OCI-LY1 (cell line): ENCODE data around the gene KLC1.

Source experiments
- H2AFZ ChIP-seq: fragments of 200-600 bp; sonication (generic), shearing (Covaris generic); 2 replicates; pipeline ENCODE4 v1.6.0; 2014; ENCODE audit warnings: antibody characterized with exemption, mild to moderate bottlenecking, low read length
- H3F3A ChIP-seq: fragments of 200-600 bp; sonication (generic), shearing (Covaris generic); 2 replicates; pipeline ENCODE4 v1.6.0; 2014; ENCODE audit warnings: mild to moderate bottlenecking, antibody characterized with exemption, low read length, moderate library complexity; ENCODE audit not compliant: insufficient read depth
- H3K27ac ChIP-seq: fragments of 200-600 bp; sonication (generic); 2 replicates; pipeline ENCODE4 v1.5.1; 2014; ENCODE audit warnings: low read length, mixed run types, mild to moderate bottlenecking, low read depth; ENCODE audit not compliant: poor library complexity, severe bottlenecking
- H3K27me3 ChIP-seq: fragments of 200-600 bp; sonication (generic); 2 replicates; pipeline ENCODE4 v1.6.0; 2014; ENCODE audit warnings: antibody characterized with exemption, mild to moderate bottlenecking, low read length, moderate library complexity; ENCODE audit not compliant: insufficient read depth
- H3K36me3 ChIP-seq: fragments of 200-600 bp; sonication (generic); 2 replicates; pipeline ENCODE4 v1.6.1; 2014; ENCODE audit warnings: mild to moderate bottlenecking, antibody characterized with exemption, low read length, moderate library complexity, mixed read lengths; ENCODE audit not compliant: insufficient read depth
- H3K4me1 ChIP-seq: fragments of 200-600 bp; sonication (generic); 2 replicates; pipeline ENCODE4 v1.5.1; 2014; ENCODE audit warnings: mild to moderate bottlenecking, low read length, moderate library complexity; ENCODE audit not compliant: insufficient read depth, severe bottlenecking
- H3K4me2 ChIP-seq: fragments of 200-600 bp; sonication (generic), shearing (Covaris generic); 2 replicates; pipeline ENCODE4 v1.6.1; 2014; ENCODE audit warnings: low read length
- H3K4me3 ChIP-seq: fragments of 200-600 bp; sonication (generic); 2 replicates; pipeline ENCODE4 v1.5.1; 2014; ENCODE audit warnings: low read length, low read depth, mild to moderate bottlenecking, mixed read lengths; ENCODE audit not compliant: poor library complexity, severe bottlenecking
- H3K79me2 ChIP-seq: fragments of 200-600 bp; shearing (Covaris generic); 2 replicates; pipeline ENCODE4 v1.6.1; 2016; ENCODE audit warnings: mixed run types, low read length, mixed read lengths; ENCODE audit not compliant: insufficient read depth
- H3K9ac ChIP-seq: fragments of 200-600 bp; sonication (generic), shearing (Covaris generic); 2 replicates; pipeline ENCODE4 v1.6.1; 2014; ENCODE audit warnings: mild to moderate bottlenecking, low read length, mixed read lengths
- H3K9me2 ChIP-seq: fragments of 200-600 bp; sonication (generic), shearing (Covaris generic); 2 replicates; pipeline ENCODE4 v1.6.1; 2014; ENCODE audit warnings: low read depth, mild to moderate bottlenecking, low read length, mixed read lengths
- H3K9me3 ChIP-seq: fragments of 200-600 bp; shearing (Covaris generic); 2 replicates; pipeline ENCODE4 v1.6.1; 2014; ENCODE audit warnings: low read length, mixed read lengths
- H4K20me1 ChIP-seq: fragments of 200-600 bp; sonication (generic), shearing (Covaris generic); 2 replicates; pipeline ENCODE4 v1.6.0; 2016; ENCODE audit warnings: mild to moderate bottlenecking, low read length; ENCODE audit not compliant: insufficient read depth
- EZH2 ChIP-seq: fragments of 200-600 bp; sonication (generic), shearing (Covaris generic); IDR thresholded peaks from 2 replicates; pipeline ENCODE4 v1.8.0; 2017; ENCODE audit warnings: borderline replicate concordance, mixed run types, mild to moderate bottlenecking, antibody characterized with exemption, low read length, moderate library complexity, mixed read lengths
- TF ChIP-seq, protein P1 (sequence below): fragments of 200-600 bp; sonication (generic), shearing (Covaris generic); IDR thresholded peaks from 2 replicates; pipeline ENCODE4 v1.5.1; 2017; ENCODE audit warnings: mild to moderate bottlenecking, antibody characterized with exemption, low read length, moderate library complexity, mixed read lengths

KLC1 gene

DNA sequence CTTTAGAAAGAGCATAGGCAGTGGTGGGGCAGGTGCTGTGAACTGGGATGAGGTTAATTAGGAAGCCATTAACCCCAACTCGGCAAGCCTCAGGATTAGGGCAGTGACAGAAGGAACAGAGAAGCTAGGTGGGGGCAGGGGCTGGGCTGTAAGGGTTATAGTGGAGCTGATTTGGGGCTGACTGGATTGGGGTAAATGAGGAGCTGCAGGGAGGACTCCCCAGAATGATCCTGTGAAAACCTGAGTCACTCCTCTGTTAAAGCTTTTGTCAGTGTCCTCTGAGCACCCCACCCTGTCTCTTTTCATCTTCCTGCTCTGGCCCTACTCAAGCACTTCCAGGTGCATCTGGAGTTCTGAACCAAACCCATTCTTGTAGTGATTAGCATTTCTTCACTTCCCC lies 4.4 kb downstream of the KLC1 start:
- no peaks in the 10 kb centered on the region for H3K9me3 ChIP-seq
- H3K9me2 ChIP-seq: no peaks in the 10 kb centered on the region
- no peak overlapping the region for H3K4me2 ChIP-seq
- H3K4me1 ChIP-seq: peaks cover 44% of the 10 kb centered on the region
- peaks cover 18% of the 10 kb centered on the region for H3K36me3 ChIP-seq
- H4K20me1 ChIP-seq: no peaks in the 10 kb centered on the region
- no peaks in the 10 kb centered on the region for H3K27me3 ChIP-seq
- H3K79me2 ChIP-seq: peaks cover 87% of the 10 kb centered on the region
- no peaks in the 10 kb centered on the region for H3F3A ChIP-seq
- no peak overlapping the region for H3K9ac ChIP-seq
- H2AFZ ChIP-seq: no peak overlapping the region
- no peak overlapping the region for H3K4me3 ChIP-seq
- TF ChIP-seq EZH2: no peak
- TF ChIP-seq, protein P1, sequence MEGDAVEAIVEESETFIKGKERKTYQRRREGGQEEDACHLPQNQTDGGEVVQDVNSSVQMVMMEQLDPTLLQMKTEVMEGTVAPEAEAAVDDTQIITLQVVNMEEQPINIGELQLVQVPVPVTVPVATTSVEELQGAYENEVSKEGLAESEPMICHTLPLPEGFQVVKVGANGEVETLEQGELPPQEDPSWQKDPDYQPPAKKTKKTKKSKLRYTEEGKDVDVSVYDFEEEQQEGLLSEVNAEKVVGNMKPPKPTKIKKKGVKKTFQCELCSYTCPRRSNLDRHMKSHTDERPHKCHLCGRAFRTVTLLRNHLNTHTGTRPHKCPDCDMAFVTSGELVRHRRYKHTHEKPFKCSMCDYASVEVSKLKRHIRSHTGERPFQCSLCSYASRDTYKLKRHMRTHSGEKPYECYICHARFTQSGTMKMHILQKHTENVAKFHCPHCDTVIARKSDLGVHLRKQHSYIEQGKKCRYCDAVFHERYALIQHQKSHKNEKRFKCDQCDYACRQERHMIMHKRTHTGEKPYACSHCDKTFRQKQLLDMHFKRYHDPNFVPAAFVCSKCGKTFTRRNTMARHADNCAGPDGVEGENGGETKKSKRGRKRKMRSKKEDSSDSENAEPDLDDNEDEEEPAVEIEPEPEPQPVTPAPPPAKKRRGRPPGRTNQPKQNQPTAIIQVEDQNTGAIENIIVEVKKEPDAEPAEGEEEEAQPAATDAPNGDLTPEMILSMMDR: no peak
- H3K27ac ChIP-seq: no peak overlapping the region

DNA sequence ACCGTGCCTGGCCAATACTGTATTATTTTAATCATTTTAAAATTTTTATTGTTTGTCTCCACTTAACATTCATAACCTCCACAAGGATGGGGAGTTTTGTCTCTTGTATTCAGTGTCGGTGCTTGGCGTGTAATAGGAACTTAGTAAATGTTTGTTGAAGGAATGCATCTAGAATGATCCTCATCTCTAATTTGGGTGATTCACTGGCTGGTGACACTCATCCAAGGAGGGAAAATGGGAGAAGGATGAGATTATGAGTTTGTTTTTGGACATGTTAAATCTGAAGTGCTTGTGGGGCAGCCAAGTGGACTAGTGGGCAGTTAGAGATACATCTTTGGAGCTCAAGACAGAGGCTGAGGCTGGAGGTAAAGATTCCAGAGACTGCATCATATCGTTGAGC lies 5.1 kb downstream of the KLC1 start:
- no peak for TF ChIP-seq EZH2
- TF ChIP-seq, protein P1: no peak
- H4K20me1 ChIP-seq: no peaks in the 10 kb centered on the region

DNA sequence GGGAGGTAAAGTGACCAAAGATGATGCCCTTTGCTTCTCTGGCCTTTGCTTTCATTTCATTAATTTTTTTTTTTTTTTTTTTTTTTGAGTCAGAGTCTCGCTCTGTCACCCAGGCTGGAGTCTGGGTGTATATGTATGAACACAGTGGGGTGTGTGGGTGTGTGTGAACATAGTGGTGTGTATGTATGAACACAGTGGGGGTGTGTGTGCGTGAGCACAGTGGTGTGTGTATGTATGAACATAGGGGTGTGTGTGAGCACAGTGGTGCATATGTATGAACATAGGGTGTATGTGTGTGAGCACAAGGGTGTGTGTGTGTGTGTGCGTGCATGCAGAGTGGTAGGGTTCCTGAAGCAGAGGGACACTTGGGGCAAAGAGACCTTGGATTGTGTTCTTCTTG lies 9.6 kb downstream of the KLC1 start:
- no peak overlapping the region for H3K4me3 ChIP-seq
- no peak overlapping the region for H2AFZ ChIP-seq
- no peak overlapping the region for H3K9ac ChIP-seq
- H3K27me3 ChIP-seq: no peaks in the 10 kb centered on the region
- peaks cover 27% of the 10 kb centered on the region for H3K36me3 ChIP-seq
- H3K27ac ChIP-seq: no peak overlapping the region
- TF ChIP-seq, protein P1: no peak
- TF ChIP-seq EZH2: no peak
- peaks cover 22% of the 10 kb centered on the region for H3K4me1 ChIP-seq
- H4K20me1 ChIP-seq: no peaks in the 10 kb centered on the region
- H3F3A ChIP-seq: no peaks in the 10 kb centered on the region
- no peaks in the 10 kb centered on the region for H3K9me3 ChIP-seq
- no peaks in the 10 kb centered on the region for H3K9me2 ChIP-seq
- H3K4me2 ChIP-seq: no peak overlapping the region
- H3K79me2 ChIP-seq: peaks cover 94% of the 10 kb centered on the region

More for the DNA sequence above, 5.1 kb downstream of the KLC1 start:
- Histone ChIP-seq H2AFZ (no peak overlapping the region), H3K36me3 (peaks cover 25% of the 10 kb centered on the region), H3K27ac (no peak overlapping the region), H3K27me3 (no peaks in the 10 kb centered on the region), H3K4me3 (peak overlapping the region; percentile 38), H3K9me3 (no peaks in the 10 kb centered on the region), H3K4me2 (peak overlapping the region; percentile 57), H3K79me2 (peaks cover 95% of the 10 kb centered on the region), H3F3A (no peaks in the 10 kb centered on the region), H3K9me2 (no peaks in the 10 kb centered on the region), H3K9ac (no peak overlapping the region; the same call in 1 of the 2 replicates), H3K4me1 (peaks cover 41% of the 10 kb centered on the region)
